GM19035 (cell line): Measurements from ENCODE around the gene MEIOB.

Source experiments
- ATAC-seq: cut with Tn5 transposase; IDR thresholded peaks from one replicate; pipeline ENCODE4 v1.9.1; 2021; ENCODE audit not compliant: unreplicated experiment

The MEIOB gene

DNA sequence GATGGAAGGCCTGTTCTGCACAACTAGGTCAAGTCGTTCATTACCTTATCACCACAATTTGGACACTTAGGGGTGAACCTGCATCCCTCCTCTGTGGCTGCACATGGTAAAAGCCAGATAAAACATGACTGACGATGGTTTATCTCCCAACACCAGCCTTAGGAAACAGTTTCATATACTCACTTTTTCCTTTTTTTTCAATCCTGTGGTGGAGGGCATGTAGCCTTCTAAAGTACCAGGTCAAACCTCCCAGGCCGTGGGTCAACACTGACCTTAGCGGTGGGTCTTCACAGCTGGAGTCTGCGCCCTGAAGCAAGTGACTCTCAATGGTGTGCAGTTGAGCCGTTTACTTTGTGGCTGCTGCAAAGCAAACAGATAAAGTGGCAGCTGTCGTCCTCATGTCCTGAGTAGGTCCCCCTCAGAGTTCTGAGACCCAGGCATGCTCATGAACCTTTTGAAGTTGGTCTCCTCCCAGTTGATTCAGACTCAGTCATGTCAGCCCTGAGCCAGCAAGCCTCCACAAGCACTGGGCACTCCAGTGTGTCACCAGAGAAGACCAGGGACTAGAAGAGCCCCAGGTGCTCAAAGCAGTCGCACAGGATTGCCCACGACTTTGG, 39.0 kb downstream of the MEIOB start:
- ATAC-seq, result no peak

DNA sequence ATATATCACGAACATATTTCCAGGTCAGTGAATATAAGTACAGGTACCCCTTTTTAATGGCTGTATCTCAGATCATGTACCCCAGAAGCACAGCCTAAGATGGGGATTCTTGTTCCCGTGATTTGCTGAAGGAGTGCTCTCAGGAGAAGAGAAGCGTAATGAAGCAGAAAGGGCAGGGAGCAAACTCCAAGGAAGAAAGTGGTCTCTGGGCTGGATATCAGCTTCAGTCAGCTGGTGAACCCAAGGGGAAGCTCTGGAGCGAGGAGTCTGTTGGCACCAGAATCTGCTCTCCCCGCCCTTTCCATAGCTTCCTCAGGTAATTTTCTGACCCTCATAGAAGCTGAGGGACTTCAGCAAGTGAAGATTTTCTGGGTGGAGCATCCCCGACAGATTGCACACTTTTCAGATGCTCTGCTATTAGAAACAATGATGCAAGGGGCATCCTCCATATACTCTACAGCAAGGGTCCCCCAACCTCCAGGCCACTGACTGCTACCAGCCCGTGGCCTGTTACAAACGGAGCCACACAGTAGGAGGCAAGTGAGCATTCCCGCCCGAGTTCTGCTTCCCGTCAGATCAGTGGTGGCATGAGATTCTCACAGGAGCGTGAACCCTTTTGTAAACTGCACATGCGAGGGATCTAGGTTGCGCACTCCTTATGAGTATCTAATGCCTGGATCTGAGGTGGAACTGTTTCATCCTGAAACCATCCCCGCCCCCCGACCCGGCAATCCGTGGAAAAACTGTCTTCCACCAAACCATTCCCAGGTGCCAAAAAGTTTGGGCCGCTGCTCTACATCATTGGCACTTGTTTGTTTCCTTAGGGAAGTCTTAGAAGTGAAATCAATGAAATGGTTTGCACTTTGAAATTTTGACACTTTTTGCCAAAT, 40.5 kb downstream of the MEIOB start:
- no peak for ATAC-seq

DNA sequence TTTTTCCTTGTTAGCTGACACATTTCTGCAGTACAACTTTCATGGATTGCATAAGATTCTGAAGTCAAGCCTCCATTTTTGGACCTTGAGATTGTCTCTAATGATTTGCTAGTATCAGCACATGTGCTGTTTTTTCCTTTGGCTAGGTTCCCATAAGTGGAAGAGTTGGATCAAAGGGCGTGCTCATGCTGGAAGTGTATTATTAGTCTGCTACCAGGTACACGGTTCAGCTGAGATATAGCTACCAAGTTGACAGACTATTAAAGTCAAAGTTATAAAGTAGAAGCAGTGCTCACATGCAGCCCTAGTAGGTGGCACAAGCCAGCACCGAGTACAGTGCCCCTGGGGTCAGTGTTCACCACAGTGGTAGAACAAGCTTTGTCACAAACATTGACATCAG, 41.8 kb downstream of the MEIOB start:
- ATAC-seq, result no peak

DNA sequence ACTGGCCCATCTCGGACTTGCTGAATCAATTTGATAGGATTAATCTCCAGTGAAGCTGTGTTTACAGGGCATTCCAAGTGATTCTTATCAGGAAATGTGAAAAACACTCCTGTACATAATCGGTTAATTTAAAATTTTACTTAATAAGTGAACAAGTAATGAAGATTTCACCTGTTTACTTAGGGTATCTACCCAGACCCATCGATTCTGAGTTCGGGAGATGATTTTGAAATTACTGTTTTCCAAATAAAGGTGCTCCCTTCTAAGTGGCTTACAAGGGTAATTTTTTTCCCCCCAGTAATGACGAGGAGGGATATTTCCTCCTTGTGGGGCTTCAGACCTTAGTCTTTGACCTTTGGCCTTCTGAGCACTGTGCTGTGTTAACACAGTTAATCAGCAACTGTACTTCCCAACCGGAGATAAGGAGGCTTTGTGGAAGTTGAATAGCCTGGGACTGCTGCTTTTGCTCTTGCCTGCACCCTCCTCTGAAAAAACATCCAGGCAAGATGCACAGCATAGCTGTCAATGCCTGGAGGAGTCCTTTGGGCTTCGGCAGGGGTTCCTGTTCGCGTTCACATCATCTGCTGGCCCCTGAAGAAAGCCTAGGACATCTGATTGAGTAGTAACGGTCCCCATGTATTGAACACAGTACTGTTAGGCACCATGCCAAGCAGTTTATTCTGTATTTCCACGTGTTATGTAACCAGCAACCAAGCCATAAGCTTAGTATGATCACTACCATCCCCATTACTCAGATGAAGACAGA, 43.1 kb downstream of the MEIOB start:
- ATAC-seq, result no peak

DNA sequence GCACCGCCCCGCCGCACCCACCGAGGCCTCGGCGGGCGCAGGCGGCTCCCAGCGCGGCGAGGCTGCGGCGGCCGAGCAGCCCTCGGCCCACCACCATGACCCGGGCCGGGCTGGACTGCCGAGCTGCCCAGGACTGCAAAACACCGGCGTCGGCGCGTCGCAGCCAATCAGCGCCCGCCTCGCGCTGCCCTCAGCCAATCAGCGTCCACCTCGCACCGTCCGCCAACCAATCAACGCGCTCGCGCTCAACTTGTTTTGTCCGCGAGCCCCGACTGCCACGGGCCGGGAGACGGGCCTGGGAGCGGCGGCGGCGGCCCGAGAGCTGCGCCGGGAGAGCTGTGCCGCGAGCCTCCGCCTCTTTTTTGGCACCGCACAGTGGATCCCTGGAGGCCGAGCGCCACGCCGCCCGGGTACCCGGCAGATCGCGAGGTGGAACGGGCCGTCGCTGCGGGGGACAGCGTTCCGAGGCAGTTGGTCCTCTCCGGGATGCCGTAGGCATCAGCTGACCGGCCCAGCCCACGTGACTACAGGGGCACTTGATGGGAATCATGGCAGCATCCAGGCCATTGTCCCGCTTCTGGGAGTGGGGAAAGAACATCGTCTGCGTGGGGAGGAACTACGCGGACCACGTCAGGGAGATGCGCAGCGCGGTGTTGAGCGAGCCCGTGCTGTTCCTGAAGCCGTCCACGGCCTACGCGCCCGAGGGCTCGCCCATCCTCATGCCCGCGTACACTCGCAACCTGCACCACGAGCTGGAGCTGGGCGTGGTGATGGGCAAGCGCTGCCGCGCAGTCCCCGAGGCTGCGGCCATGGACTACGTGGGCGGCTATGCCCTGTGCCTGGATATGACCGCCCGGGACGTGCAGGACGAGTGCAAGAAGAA, 45.0 kb downstream of the MEIOB start, which contains the start of the genes FAHD1 and HAGH:
Gene FAHD1 (plus strand): TSS at position 516 of the 883 bp plus-strand sequence. CDS start 33 bp downstream, at position 549.
Gene HAGH (minus strand): TSS at position 135 of the 883 bp plus-strand sequence. CDS start 38 bp downstream, at position 97.
- peak; percentile 86 for ATAC-seq

DNA sequence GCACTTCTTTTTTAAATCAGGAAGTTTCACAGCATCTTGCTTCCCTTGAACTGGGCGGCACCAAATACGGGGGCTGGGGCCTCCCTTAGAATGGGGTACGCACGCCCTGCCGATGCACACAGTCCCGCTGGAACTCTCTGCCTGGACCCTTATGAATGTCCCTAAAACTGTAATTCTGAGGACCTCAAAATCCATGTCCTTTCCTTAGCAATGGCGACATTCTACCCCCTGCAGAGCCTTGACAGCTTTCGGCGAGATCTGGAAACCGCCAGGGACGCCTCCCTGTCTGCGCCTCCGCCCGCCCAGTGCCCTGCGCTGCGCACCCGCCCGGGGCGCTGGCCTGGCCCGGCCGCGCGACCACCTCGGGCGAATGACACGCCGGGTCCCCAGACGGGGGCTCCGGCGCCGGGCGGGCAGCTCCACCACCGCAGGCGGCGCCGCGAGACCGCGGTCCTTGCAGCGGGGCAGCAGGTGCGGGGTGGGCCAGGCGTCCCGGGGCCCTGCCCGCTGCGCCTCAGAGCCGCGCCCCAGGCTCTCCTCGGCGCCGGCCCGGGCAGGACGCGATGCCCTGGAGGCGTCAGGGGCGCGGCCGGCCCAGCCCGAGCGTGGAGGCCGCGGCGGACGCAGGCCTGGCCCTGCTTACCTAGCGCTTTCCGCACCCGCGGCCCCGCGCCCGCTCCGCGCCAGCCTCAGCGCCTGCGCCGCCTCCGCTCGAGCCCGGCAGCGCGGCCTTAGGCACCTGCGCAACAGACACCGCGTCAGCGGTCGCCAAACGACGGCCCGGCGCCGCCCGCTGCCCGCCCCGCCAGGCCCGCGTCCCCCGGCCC, 45.9 kb downstream of the MEIOB start:
- ATAC-seq, result peak; percentile 51

DNA sequence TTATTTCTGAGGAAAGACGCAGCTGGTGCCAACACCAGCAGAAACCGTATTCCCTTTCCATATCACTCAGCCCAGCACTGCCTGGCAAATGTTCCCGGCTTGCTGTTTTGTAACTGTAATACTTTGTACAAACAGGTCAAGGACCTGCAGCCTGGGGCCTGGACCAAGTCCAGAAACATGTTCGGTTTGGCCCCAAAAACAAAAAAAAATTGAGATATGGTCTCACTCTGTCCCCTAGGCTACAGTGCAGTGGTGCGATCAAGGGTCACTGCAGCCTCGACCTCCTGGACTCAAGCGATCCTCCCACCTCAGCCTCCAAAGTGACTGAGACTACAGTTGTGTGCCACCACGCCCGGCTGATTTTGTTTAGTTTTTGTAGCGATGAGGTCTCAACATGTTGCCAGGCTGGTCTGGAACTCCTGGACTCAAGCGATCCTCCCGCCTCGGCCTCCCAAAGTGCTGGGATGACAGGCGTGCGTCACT, 46.5 kb downstream of the MEIOB start:
- ATAC-seq, result no peak

DNA sequence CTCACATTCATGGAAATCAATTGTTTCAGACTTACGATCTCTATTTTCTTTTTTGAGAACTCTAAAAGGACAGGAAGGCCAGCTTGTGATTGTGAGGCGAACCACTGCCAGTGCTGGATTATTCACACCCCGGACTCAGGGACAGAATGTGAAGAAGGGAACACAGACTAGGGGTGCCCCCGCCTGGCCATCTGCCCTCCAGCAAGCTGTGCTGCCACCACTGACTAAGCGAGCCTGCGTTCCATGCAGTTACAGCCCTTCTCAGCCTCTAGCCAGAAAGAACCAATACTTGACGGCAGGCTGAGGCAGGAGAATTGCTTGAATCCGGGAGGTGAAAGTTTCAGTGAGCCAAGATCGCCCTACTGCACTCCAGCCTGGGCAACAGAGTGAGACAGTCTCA, 48.1 kb downstream of the MEIOB start:
- ATAC-seq, result no peak

DNA sequence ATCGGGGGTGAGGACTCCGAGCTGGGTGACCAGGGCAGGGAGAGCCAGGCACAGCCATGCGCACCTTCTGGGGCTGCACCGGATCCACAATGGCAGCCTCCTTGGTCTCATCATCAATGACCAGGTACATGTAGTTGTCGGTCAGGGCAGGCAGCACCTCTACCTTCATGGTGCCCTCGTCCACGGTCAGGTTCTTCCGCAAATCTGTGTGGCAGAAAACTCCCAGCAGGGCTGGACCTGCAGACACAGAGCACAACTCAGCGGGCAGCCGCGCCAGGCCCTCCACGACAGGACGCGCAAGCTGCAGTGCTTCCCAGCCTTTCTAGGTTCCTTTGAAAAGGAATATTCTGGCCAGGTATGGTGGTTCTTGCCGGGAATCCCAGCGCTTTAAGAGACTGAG, 49.2 kb downstream of the MEIOB start:
- no peak for ATAC-seq

DNA sequence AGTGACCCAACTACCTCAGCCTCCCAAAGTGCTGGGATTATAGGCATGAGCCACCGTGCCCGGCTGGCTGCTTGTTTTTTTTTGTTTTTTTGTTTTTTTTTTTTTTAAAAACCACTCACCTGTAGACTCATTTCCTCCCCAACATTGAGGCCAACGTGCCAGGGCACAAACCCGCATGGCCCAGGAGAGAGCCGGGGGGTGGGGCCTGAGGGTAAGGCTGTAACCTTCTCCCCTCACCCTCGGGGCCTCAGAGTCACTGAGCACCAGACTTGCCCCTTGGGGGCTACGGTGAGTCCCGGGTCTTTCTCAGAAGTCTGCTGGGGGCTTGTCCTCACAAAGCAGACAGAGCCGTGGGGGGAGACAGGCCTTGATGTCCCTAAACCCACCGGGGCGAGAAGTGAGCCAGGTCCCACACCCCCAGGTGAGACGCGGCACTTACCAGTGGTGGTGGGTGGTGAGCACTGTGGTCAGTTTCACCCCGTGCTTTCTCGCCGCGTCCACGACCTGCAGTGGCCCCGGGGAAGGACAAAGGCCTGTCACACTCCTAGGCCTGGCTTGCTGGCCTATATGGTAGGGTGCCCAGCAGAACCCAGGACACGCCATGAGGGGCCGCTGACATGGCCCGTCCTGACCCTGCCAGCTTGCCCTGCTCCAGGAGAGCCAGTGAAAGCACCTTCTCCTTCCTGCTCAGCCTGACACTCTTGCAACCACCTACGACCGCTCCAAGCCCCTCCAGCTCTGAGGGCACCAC, 49.9 kb downstream of the MEIOB start:
- no peak for ATAC-seq

DNA sequence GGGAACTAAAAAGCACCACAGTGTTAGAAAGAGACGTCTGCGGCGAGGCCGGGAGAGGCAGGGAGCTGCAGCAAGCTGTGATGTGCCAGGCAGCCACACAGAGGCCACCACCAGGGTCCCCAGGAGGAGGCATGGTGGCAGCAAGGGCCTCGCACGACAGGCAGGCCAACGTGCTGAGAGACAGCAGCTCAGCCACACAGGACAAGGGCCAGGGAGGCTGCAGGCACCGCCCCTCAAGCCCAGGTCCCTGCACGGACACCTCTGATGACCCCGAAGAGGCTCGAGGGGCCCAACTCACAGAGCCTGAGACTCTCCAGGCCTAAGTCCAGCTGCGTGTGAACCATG, 51.0 kb downstream of the MEIOB start:
- no peak for ATAC-seq

DNA sequence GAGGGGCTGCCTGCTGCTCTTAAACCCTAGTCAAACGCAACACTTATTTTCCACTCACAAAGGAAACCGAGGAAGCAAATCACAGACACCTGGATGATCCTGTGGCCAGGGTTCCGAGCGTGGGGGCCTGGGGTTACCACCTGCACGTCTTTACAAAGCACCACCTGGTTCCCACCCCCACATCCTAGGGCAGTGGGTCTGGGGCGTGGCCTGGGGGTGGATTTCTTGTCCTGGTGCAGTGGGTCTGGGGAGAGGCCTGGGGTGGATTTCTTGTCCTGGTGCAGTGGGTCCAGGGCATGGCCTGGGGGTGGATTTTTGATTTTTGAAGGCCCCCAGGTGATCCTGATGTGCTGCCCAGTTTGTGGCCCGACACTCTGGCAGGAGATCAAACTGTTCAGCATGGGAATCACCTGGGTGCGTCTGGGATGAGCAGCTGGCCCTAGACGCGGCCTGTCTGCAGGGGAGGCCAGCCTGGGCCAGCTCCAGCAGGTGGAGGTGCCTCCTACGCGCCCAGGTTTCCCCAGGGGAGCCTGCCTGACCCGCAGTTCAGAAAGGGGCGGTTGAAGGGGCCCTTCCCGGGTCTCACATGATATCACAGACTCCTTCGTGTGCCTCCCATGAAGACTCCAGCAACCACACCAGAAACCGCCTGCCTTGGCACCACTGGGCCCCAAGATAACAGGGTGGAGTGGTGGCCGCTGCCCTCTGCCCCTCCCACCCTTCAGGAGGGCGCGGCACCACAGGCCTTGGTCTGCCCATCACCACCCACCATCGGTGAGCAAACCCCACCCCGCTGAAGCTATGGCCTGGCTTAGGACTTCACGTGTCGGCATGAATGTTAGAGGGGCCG, 51.6 kb downstream of the MEIOB start:
- ATAC-seq, result no peak

DNA sequence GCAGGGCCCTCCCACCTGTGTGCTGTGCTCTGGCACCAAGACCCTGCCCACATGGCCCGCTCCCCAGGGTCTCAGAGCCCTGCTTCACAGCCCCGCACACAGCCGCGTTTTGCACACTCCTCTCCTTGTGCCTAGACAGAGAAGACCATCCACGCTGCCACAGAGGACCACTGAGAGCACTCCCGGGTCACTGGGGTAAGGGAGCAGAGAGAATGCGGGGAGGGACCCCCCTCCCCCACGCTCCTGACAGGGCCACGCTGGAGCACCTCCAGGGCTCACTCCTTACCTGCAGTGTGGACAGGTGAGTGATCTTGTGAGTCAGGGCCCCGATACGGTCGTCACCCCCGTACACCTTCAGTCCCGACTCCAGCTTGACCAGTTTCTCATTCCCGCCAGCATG, 52.4 kb downstream of the MEIOB start:
- ATAC-seq, result no peak

DNA sequence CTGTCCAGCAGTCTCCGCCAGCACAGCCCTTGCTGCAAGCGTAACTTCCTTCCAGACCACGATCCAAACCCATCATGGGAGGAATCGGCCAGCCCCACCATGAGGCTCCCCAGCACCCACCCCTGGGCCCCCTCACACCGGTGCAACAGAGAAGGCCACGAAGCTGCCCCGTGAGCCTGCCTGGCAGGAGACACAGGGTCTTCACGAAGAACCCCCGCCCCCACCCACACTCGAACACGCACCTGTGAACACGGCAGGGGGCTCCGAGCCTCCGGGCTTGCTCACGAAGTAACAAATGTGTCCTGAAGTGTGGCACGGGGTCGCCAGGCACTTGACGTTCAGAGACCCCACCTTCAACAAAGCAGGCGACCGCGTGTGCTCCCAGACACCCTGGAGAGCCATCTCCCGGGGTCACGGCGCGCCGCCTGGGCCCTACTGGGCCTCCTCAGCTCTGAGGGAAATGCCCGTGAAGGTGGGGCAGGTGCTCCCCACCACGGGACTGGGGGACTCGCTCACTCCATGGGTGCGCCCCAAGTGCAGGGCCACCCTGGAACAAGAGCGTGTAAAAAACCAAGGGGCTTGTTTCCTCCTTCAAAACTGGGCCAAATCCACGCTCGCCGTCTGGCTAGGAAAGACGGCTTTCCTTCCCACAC, 53.0 kb downstream of the MEIOB start:
- ATAC-seq, result no peak

DNA sequence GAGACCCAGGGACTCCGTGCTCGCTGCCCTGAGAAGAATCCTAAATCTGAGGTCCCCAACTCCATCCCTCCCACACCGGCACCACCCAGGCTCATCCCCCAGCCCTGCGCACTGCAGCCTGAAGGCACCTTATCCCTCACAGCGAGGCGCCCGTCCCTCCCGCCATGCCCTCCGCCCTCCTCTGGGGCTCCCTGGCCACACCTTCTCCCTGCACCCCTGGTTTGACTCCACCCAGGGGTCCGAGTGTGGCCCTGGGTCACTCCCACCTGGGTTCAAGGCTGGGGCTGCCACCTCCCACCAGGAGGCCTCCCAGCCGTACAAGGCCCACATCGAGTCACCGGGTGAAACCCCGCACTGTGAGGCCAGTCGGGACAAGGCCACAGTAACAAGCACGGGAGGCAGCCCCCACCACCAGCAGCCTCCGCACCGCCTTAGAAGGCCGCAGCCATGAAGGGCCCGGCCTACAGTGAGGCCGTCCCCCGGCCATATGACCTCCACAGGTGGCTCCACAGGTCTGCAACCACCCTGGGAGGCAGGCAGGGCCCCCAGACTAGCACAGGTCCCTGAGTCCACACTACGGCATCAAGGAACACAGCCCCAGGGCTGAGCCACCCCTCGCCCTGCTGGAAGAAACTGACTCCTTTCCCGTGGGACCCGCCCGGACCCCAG, 53.6 kb downstream of the MEIOB start:
- no peak for ATAC-seq

DNA sequence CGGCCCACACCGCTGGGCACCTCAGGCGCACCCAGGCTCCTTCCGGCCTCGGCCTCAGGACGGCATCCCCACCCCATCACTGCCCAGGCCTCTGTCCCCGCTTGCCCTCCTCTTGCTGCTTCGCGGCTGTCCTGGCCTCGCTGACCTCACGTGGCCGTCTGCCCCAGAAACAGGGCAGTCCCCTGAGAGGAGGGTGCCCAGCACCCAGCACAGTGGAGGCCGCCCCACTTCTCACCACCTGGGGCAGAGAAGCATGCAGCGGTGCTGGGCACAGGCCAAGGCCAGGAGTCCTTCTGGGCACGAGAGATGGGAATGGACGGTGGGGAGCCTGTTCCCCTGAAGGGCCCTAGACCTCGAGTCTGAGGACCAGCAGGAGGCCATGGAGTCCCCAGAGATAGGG, 54.2 kb downstream of the MEIOB start:
- ATAC-seq, result no peak

DNA sequence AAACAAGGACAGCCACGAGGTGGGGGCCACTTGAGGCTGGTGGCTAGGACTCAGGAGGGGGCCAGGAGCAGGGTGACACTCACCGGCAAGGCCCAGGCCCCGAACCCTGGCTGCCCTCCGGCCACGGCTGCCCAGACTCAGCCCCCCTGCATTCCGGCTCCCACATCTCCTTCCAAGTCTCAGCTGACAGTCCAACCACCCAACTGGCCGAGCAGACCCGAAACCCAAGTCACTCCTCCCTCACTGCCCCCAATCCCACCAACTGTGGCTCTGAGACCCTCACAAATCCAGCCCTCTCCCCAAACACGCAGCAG, 54.7 kb downstream of the MEIOB start:
- no peak for ATAC-seq
